K562 (cell line): ENCODE results near the gene HOXB7. TPM values are rescaled to one million over a fixed set of nuclear protein-coding genes. Genes with fewer than 3 reads are reported as not detected.

Experiments used
- EHMT2 ChIP-seq: fragments of 450-650 bp; IDR thresholded peaks from 2 replicates; pipeline ENCODE4 v1.6.1; 2018; ENCODE audit warnings: antibody characterized with exemption
- HNRNPLL ChIP-seq: fragments of 200-400 bp; formaldehyde crosslinking; IDR thresholded peaks from 2 replicates; pipeline ENCODE4 v1.6.1; 2017; ENCODE audit warnings: low read length, low read depth, mild to moderate bottlenecking; ENCODE audit not compliant: poor library complexity, severe bottlenecking
- LCOR ChIP-seq: sonication (generic); formaldehyde crosslinking; IDR thresholded peaks from 2 replicates; pipeline ENCODE4 v1.8.0; 2022; ENCODE audit warnings: mild to moderate bottlenecking, missing genetic modification reagents
- NR1H2 ChIP-seq: sonication (generic); formaldehyde crosslinking; IDR thresholded peaks from 2 replicates; pipeline ENCODE4 v1.4.0; 2020; ENCODE audit warnings: mild to moderate bottlenecking, missing genetic modification reagents
- TAF1 ChIP-seq: IDR thresholded peaks from 2 replicates; pipeline ENCODE4 v1.6.1; 2011; ENCODE audit warnings: mild to moderate bottlenecking, low read length, moderate library complexity; ENCODE audit not compliant: insufficient read depth, control insufficient read depth, severe bottlenecking; ENCODE audit errors: extremely low read depth
- ZBTB7A ChIP-seq: IDR thresholded peaks from 2 replicates; pipeline ENCODE4 v1.6.1; 2011; ENCODE audit warnings: low read depth, mild to moderate bottlenecking, low read length, moderate library complexity, borderline replicate concordance; ENCODE audit not compliant: control insufficient read depth
- polyA plus RNA-seq, 8 experiments: library from polyadenylated mRNA; depleted of rRNA in 4 of 8; stranded (reverse) in 5 of 8; unstranded in 3 of 8; fragments of >200 nt; fragmentation: Nextera tagmentation in 2 of 8; fragmentation: Illumina TruSeq in 1 of 8; extraction: Ambion mirVana in 2 of 8; extraction: Trizol in 1 of 8; gene quantifications; 2 replicates each; pipeline versions ENCODE4 v1.2.1 to v1.2.3, GENCODE V29; 2011 to 2014; ENCODE audit warnings: inconsistent platforms in 1 of 8, missing spikeins in 1 of 8
- total RNA-seq, 7 experiments: library from RNA; depleted of rRNA in 6 of 7; stranded (reverse); fragments of >200 nt in 6 of 7; fragmentation: Illumina TruSeq in 2 of 7; extraction: Trizol in 2 of 7; gene quantifications; 2 replicates each; pipeline versions ENCODE4 v1.2.1 to v1.2.3, GENCODE V29; 2011 to 2021; ENCODE audit warnings: low replicate concordance in 1 of 7
- TF ChIP-seq, protein P1 (sequence below): fragments of 450-650 bp; formaldehyde crosslinking; IDR thresholded peaks from 2 replicates; pipeline ENCODE4 v1.4.0; 2022; ENCODE audit warnings: mild to moderate bottlenecking, moderate library complexity
- TF ChIP-seq, protein P2 (sequence below): IDR thresholded peaks from 2 replicates; pipeline ENCODE4 v1.6.1; 2016; ENCODE audit warnings: missing genetic modification characterization, missing compliant biosample characterization
- TF ChIP-seq, protein P3 (sequence below): fragments of 450-650 bp; formaldehyde crosslinking; IDR thresholded peaks from 2 replicates; pipeline ENCODE4 v1.4.0; 2020; ENCODE audit warnings: mild to moderate bottlenecking, mixed read lengths
- TF ChIP-seq, protein P4 (sequence below): fragments of 250-450 bp; sonication (Bioruptor Pico); IDR thresholded peaks from 2 replicates; pipeline ENCODE4 v1.9.0; 2021; ENCODE audit warnings: mild to moderate bottlenecking, inconsistent platforms
- TF ChIP-seq, protein P5 (sequence below), 2 experiments: IDR thresholded peaks; 2 replicates each; pipeline ENCODE4 v1.6.1; 2011; ENCODE audit warnings: borderline replicate concordance in 1 of 2, control low read depth in 1 of 2, low read depth in 1 of 2, low read length in 1 of 2, mild to moderate bottlenecking in 1 of 2, mixed read lengths in 1 of 2, moderate library complexity in 1 of 2; ENCODE audit not compliant: insufficient read depth in 1 of 2, insufficient read length in 1 of 2, poor library complexity in 1 of 2, severe bottlenecking in 1 of 2; ENCODE audit errors: extremely low read depth in 1 of 2

Gene HOXB7
- total and polyA plus RNA-seq, 9 of the 15 experiments (the other 6 are each of a cell fraction or from before 2014, with no cell fraction given), result 5.5 to 16.7 (median 8.3) TPM

DNA sequence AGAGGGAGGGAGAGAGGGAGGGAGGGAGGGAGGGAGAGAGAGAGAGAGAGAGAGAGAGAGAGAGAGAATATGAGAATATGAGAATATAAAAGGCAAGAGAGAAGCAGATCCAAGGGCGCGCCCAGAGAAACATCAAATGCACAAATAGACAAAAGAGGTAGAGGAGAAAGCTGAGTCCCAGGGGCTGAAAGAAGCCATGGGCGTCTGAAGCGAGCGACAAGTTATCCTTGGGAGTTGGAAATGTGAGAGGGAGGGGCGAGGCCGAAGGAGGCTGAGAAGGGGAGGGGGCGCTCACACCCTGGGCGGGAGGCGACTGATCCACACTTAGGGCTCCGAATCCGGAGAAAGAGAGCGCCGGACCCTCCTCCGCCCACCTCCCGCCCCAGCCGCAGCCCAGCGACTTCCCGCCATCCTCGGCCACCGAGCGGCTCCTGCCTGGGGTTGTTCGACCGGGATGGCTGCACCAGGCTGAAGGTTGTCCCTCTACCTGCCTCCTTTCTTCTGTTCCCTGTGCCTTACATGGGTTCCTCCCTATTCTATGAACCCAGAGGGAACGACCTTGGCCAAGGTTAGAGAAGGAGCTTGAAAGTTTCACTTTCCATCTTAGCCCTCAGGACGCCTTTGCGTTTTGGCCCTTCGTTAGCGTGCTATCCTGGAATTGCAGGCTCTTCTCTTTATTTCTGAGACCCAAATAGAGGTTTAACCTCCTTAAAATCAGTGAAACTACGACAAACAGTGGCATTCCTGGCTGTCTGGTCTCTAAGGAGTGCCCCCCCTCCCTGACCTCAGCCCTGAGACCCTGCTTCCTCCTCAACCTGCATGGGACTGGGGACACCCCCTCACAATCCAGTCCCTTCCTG is 36.5 kb upstream of the HOXB7 start (continued):
- peak; percentile 13 for TF ChIP-seq HNRNPLL
- TF ChIP-seq, protein P1, sequence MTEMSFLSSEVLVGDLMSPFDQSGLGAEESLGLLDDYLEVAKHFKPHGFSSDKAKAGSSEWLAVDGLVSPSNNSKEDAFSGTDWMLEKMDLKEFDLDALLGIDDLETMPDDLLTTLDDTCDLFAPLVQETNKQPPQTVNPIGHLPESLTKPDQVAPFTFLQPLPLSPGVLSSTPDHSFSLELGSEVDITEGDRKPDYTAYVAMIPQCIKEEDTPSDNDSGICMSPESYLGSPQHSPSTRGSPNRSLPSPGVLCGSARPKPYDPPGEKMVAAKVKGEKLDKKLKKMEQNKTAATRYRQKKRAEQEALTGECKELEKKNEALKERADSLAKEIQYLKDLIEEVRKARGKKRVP (CRISPR knock-in tag), result no peak
- TF ChIP-seq, protein P2, sequence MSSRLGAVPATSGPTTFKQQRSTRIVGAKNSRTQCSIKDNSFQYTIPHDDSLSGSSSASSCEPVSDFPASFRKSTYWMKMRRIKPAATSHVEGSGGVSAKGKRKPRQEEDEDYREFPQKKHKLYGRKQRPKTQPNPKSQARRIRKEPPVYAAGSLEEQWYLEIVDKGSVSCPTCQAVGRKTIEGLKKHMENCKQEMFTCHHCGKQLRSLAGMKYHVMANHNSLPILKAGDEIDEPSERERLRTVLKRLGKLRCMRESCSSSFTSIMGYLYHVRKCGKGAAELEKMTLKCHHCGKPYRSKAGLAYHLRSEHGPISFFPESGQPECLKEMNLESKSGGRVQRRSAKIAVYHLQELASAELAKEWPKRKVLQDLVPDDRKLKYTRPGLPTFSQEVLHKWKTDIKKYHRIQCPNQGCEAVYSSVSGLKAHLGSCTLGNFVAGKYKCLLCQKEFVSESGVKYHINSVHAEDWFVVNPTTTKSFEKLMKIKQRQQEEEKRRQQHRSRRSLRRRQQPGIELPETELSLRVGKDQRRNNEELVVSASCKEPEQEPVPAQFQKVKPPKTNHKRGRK (tag), result peak; percentile 82
- peak; percentile 11 for TF ChIP-seq TAF1
- TF ChIP-seq, protein P3, sequence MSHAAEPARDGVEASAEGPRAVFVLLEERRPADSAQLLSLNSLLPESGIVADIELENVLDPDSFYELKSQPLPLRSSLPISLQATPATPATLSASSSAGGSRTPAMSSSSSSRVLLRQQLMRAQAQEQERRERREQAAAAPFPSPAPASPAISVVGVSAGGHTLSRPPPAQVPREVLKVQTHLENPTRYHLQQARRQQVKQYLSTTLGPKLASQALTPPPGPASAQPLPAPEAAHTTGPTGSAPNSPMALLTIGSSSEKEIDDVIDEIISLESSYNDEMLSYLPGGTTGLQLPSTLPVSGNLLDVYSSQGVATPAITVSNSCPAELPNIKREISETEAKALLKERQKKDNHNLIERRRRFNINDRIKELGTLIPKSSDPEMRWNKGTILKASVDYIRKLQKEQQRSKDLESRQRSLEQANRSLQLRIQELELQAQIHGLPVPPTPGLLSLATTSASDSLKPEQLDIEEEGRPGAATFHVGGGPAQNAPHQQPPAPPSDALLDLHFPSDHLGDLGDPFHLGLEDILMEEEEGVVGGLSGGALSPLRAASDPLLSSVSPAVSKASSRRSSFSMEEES, result no peak
- TF ChIP-seq LCOR (CRISPR knock-in tag), result 0 out of 2 replicates have a peak, but pooled peaks have one; percentile 27
- TF ChIP-seq ZBTB7A, result peak; percentile 32; the same call in 1 of the 2 replicates
- no peak for TF ChIP-seq NR1H2 (CRISPR knock-in tag)
- no peak for TF ChIP-seq EHMT2
- TF ChIP-seq, protein P4, sequence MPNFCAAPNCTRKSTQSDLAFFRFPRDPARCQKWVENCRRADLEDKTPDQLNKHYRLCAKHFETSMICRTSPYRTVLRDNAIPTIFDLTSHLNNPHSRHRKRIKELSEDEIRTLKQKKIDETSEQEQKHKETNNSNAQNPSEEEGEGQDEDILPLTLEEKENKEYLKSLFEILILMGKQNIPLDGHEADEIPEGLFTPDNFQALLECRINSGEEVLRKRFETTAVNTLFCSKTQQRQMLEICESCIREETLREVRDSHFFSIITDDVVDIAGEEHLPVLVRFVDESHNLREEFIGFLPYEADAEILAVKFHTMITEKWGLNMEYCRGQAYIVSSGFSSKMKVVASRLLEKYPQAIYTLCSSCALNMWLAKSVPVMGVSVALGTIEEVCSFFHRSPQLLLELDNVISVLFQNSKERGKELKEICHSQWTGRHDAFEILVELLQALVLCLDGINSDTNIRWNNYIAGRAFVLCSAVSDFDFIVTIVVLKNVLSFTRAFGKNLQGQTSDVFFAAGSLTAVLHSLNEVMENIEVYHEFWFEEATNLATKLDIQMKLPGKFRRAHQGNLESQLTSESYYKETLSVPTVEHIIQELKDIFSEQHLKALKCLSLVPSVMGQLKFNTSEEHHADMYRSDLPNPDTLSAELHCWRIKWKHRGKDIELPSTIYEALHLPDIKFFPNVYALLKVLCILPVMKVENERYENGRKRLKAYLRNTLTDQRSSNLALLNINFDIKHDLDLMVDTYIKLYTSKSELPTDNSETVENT, result no peak
- TF ChIP-seq, protein P5, sequence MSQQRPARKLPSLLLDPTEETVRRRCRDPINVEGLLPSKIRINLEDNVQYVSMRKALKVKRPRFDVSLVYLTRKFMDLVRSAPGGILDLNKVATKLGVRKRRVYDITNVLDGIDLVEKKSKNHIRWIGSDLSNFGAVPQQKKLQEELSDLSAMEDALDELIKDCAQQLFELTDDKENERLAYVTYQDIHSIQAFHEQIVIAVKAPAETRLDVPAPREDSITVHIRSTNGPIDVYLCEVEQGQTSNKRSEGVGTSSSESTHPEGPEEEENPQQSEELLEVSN (IDR thresholded peaks at IDR 0.05; ENCODE audit: borderline replicate concordance in 1 of 2, extremely low read depth in 1 of 2, insufficient read depth in 1 of 2, insufficient read length in 1 of 2, low read depth in 1 of 2, low read length in 1 of 2, poor library complexity in 1 of 2, severe bottlenecking in 1 of 2), result peak in 1 of 2 experiments; percentile 66
